Calu3 (cell line): ENCODE data around the gene MPZL1. TPM values are rescaled to one million over a fixed set of nuclear protein-coding genes. Genes with fewer than 3 reads are reported as not detected.

Source experiments
- BruUV-seq: library from RNA; stranded (reverse); fragments of 400-500 nt; replicated peaks from 2 replicates; lab custom pipeline; 2021; lab: Mats Ljungman, UMichigan
- CTCF ChIA-PET: fragments of 300-600 bp; sonication (Branson Sonifier 250); formaldehyde crosslinking; loops from one replicate; lab custom pipeline; 2022; ENCODE audit warnings: antibody characterized with exemption; lab: Charles Lee
- DNase-seq: peaks from one replicate; pipeline ENCODE4 v3.0.0; 2022
- H3K27ac Mint-ChIP-seq: one replicate; pipeline ENCODE4 v1.8.0; 2022; ENCODE audit warnings: mixed read lengths; ENCODE audit not compliant: unreplicated experiment
- H3K27me3 Mint-ChIP-seq: one replicate; pipeline ENCODE4 v1.8.0; 2022; ENCODE audit warnings: mixed read lengths; ENCODE audit not compliant: unreplicated experiment
- H3K36me3 Mint-ChIP-seq: one replicate; pipeline ENCODE4 v1.8.0; 2022; ENCODE audit warnings: mild to moderate bottlenecking, moderate library complexity, mixed read lengths; ENCODE audit not compliant: insufficient read depth, unreplicated experiment
- H3K4me1 Mint-ChIP-seq: one replicate; pipeline ENCODE4 v1.8.0; 2022; ENCODE audit warnings: mild to moderate bottlenecking, low read depth, mixed read lengths; ENCODE audit not compliant: unreplicated experiment
- H3K4me3 Mint-ChIP-seq: one replicate; pipeline ENCODE4 v1.8.0; 2022; ENCODE audit warnings: mild to moderate bottlenecking, low read depth, moderate library complexity, mixed read lengths; ENCODE audit not compliant: unreplicated experiment
- H3K9me3 Mint-ChIP-seq: one replicate; pipeline ENCODE4 v1.8.0; 2022; ENCODE audit warnings: low read depth, mixed read lengths; ENCODE audit not compliant: unreplicated experiment
- CTCF ChIP-seq: fragments of 200-600 bp; IDR thresholded peaks from one replicate; pipeline ENCODE4 v1.8.0; 2022; ENCODE audit warnings: antibody characterized with exemption; ENCODE audit not compliant: unreplicated experiment
- intact Hi-C: fragments of 100-400 bp; cut with micrococcal nuclease; formaldehyde crosslinking; loops from one replicate; pipeline ENCODE4 v1.10.0; 2022; ENCODE audit not compliant: unreplicated experiment
- total RNA-seq: library from RNA; stranded (reverse); gene quantifications from 2 replicates; pipeline ENCODE4 v1.2.3, GENCODE V29; 2022

Gene MPZL1
- total RNA-seq, 1 experiment from 2014 or later, result 139 TPM

GRCh38 chr1:167765496-167765895, 43.7 kb downstream of the MPZL1 start:
- no peak for TF ChIP-seq CTCF
- Mint-ChIP-seq H3K27me3 (no peaks in the 10 kb centered on the region), H3K4me3 (no peak overlapping the region), H3K4me1 (peaks cover 15% of the 10 kb centered on the region), H3K36me3 (peaks cover 10% of the 10 kb centered on the region), H3K27ac (no peak overlapping the region), H3K9me3 (no peaks in the 10 kb centered on the region)
- intact Hi-C loops, result no loop called here
- CTCF ChIA-PET, result no interaction called here
- BruUV-seq, result no TSS peak
- DNase-seq, result no peak

GRCh38 chr1:167766538-167766937, 44.8 kb downstream of the MPZL1 start:
- intact Hi-C loops, result no loop called here
- H3K27me3 Mint-ChIP-seq, result no peaks in the 10 kb centered on the region
- no peak overlapping the region for H3K27ac Mint-ChIP-seq
- DNase-seq, result no peak
- no peak for TF ChIP-seq CTCF
- H3K9me3 Mint-ChIP-seq, result no peaks in the 10 kb centered on the region
- peaks cover 14% of the 10 kb centered on the region for H3K4me1 Mint-ChIP-seq
- no peak overlapping the region for H3K4me3 Mint-ChIP-seq
- BruUV-seq, result no TSS peak
- CTCF ChIA-PET, result no interaction called here
- H3K36me3 Mint-ChIP-seq, result peaks cover 17% of the 10 kb centered on the region

- H3K27me3 Mint-ChIP-seq, result no peaks in the 10 kb centered on the region
- H3K9me3 Mint-ChIP-seq, result no peaks in the 10 kb centered on the region
- peaks cover 22% of the 10 kb centered on the region for H3K36me3 Mint-ChIP-seq
- no TSS peak for BruUV-seq
- CTCF ChIA-PET, result no interaction called here
- TF ChIP-seq CTCF, result no peak
- no peak overlapping the region for H3K4me3 Mint-ChIP-seq
- DNase-seq, result no peak
- peaks cover 5% of the 10 kb centered on the region for H3K4me1 Mint-ChIP-seq
- H3K27ac Mint-ChIP-seq, result no peak overlapping the region
- intact Hi-C loops, result no loop called here
Measured at GRCh38 chr1:167767761-167768160, 46.0 kb downstream of the MPZL1 start.

GRCh38 chr1:167770127-167770526, 48.3 kb downstream of the MPZL1 start:
- CTCF ChIA-PET, result no interaction called here
- peaks cover 22% of the 10 kb centered on the region for H3K36me3 Mint-ChIP-seq
- peaks cover 18% of the 10 kb centered on the region for H3K4me1 Mint-ChIP-seq

More at GRCh38 chr1:167770127-167770526, 48.3 kb downstream of the MPZL1 start:
- intact Hi-C loops, result no loop called here
- no TSS peak for BruUV-seq
- DNase-seq, result no peak
- TF ChIP-seq CTCF, result no peak
- Mint-ChIP-seq H3K27me3 (no peaks in the 10 kb centered on the region), H3K4me3 (no peak overlapping the region), H3K9me3 (no peaks in the 10 kb centered on the region), H3K27ac (no peak overlapping the region)
